Loucy (cell line): Measurements from ENCODE around the gene TSACC.

Source experiments
- EZH2phosphoT487 ChIP-seq: fragments of 200-600 bp; IDR thresholded peaks from 2 replicates; pipeline ENCODE4 v1.6.1; 2018; ENCODE audit warnings: antibody characterized with exemption, mild to moderate bottlenecking, moderate library complexity, borderline replicate concordance
- TF ChIP-seq, protein P1 (sequence below): fragments of 200-600 bp; sonication (generic); conservative IDR thresholded peaks from 2 replicates; pipeline ENCODE4 v1.5.1; 2014; ENCODE audit warnings: mild to moderate bottlenecking, antibody characterized with exemption, low read length

DNA sequence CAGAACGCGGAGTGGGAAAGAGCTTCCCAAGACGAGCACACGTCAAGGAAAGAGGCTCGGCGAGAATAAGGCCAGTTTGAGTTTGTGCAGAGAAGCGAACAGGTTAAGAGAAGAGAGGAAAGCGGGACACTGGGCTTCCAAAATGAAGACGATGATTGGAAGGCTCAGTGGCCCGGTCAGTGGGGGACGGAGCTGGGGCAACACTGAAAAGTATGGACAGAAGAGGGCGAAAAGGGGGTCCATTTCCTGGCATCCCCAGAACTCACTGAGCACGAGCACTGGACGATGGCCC is 492 bp upstream of the TSACC start:
- TF ChIP-seq, protein P1, sequence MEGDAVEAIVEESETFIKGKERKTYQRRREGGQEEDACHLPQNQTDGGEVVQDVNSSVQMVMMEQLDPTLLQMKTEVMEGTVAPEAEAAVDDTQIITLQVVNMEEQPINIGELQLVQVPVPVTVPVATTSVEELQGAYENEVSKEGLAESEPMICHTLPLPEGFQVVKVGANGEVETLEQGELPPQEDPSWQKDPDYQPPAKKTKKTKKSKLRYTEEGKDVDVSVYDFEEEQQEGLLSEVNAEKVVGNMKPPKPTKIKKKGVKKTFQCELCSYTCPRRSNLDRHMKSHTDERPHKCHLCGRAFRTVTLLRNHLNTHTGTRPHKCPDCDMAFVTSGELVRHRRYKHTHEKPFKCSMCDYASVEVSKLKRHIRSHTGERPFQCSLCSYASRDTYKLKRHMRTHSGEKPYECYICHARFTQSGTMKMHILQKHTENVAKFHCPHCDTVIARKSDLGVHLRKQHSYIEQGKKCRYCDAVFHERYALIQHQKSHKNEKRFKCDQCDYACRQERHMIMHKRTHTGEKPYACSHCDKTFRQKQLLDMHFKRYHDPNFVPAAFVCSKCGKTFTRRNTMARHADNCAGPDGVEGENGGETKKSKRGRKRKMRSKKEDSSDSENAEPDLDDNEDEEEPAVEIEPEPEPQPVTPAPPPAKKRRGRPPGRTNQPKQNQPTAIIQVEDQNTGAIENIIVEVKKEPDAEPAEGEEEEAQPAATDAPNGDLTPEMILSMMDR, result no peak
- TF ChIP-seq EZH2phosphoT487, result no peak
